H1 (cell line): ENCODE results near the gene CYSRT1. TPM values are rescaled to one million over a fixed set of nuclear protein-coding genes. Genes with fewer than 3 reads are reported as not detected.

ENCODE experiments used
- CTCF ChIA-PET: fragments of 300-600 bp; sonication (Branson Sonifier 250); formaldehyde crosslinking; loops from one replicate; lab custom pipeline; 2021; ENCODE audit not compliant: partially characterized antibody; lab: Charles Lee
- POLR2A ChIA-PET: fragments of 300-600 bp; sonication (Branson Sonifier 250); formaldehyde crosslinking; loops from one replicate; lab custom pipeline; 2021; ENCODE audit warnings: inconsistent platforms; ENCODE audit not compliant: partially characterized antibody; lab: Charles Lee
- DNase-seq, 2 experiments: peaks; one replicate each; pipeline versions ENCODE4 v3.0.0 to v3.0.0-alpha.2; 2010 to 2022; ENCODE audit warnings: low spot score in 2 of 2, low read depth in 1 of 2, mixed read lengths in 1 of 2
- FAIRE-seq: peaks from 2 replicates; lab custom pipeline; 2011; peaks lifted over from hg19 to GRCh38; lab: Jason Lieb, UNC
- H2AFZ ChIP-seq: 2 replicates; pipeline ENCODE4 v1.8.1; 2012; ENCODE audit warnings: low read length, inconsistent platforms
- H2AK5ac ChIP-seq: 2 replicates; pipeline ENCODE4 v1.6.1; 2013; ENCODE audit warnings: low read depth, low read length
- H2BK120ac ChIP-seq: replicated peaks from 2 replicates; pipeline ENCODE3; 2013; ENCODE audit warnings: low read depth, low read length, inconsistent platforms
- H2BK12ac ChIP-seq: 2 replicates; pipeline ENCODE4 v1.6.1; 2013; ENCODE audit warnings: low read depth, low read length
- H2BK15ac ChIP-seq: 2 replicates; pipeline ENCODE4 v1.6.1; 2013; ENCODE audit warnings: low read length
- H2BK20ac ChIP-seq: 2 replicates; pipeline ENCODE4 v1.6.1; 2013; ENCODE audit warnings: low read length
- H2BK5ac ChIP-seq: 2 replicates; pipeline ENCODE4 v1.6.1; 2013; ENCODE audit warnings: low read depth, low read length
- H3K14ac ChIP-seq: 2 replicates; pipeline ENCODE4 v1.6.1; 2013; ENCODE audit warnings: inconsistent platforms; ENCODE audit not compliant: insufficient read length
- H3K18ac ChIP-seq: 2 replicates; pipeline ENCODE4 v1.6.1; 2013; ENCODE audit warnings: low read length; ENCODE audit errors: extremely low read depth
- H3K23ac ChIP-seq: 2 replicates; pipeline ENCODE4 v1.6.1; 2013; ENCODE audit warnings: inconsistent platforms; ENCODE audit not compliant: insufficient read length
- H3K23me2 ChIP-seq: 2 replicates; pipeline ENCODE4 v1.6.1; 2013; ENCODE audit warnings: low read depth, low read length
- H3K27ac ChIP-seq: 2 replicates; pipeline ENCODE4 v1.6.1; 2011; ENCODE audit warnings: low read depth, low read length, inconsistent platforms
- H3K27me3 ChIP-seq, 4 experiments: replicated peaks in 1 of 4; 1 replicate in 1 of 4; 2 replicates in 3 of 4; pipeline versions ENCODE4 v1.6.1 to v1.8.1; 2011 to 2013; ENCODE audit warnings: low read length in 3 of 4, mild to moderate bottlenecking in 3 of 4, inconsistent platforms in 2 of 4, mixed read lengths in 2 of 4, moderate library complexity in 1 of 4; ENCODE audit not compliant: control insufficient read depth in 3 of 4, insufficient read depth in 3 of 4; ENCODE audit errors: extremely low read depth in 1 of 4
- H3K36me3 ChIP-seq, 4 experiments: 2 replicates each; pipeline versions ENCODE4 v1.6.1 to v1.8.1; 2011 to 2013; ENCODE audit warnings: mild to moderate bottlenecking in 4 of 4, low read length in 3 of 4, moderate library complexity in 2 of 4, control low read depth in 1 of 4, inconsistent platforms in 1 of 4; ENCODE audit not compliant: insufficient read depth in 4 of 4, control insufficient read depth in 2 of 4
- H3K4ac ChIP-seq: replicated peaks from 2 replicates; pipeline ENCODE3; 2013; ENCODE audit warnings: low read length, low read depth, mixed read lengths, inconsistent platforms; ENCODE audit not compliant: insufficient read length
- H3K4me1 ChIP-seq, 4 experiments: replicated peaks in 1 of 4; 1 replicate in 1 of 4; 2 replicates in 3 of 4; pipeline versions ENCODE4 v1.6.1 to v1.8.1; 2011 to 2013; ENCODE audit warnings: low read length in 3 of 4, inconsistent platforms in 2 of 4, mixed read lengths in 1 of 4; ENCODE audit not compliant: insufficient read depth in 4 of 4, control insufficient read depth in 3 of 4
- H3K4me2 ChIP-seq, 2 experiments: 2 replicates each; pipeline versions ENCODE4 v1.6.1 to v1.8.1; 2011 to 2013; ENCODE audit warnings: low read depth in 2 of 2, low read length in 2 of 2, control low read depth in 1 of 2, inconsistent platforms in 1 of 2, mild to moderate bottlenecking in 1 of 2; ENCODE audit not compliant: insufficient read depth in 1 of 2
- H3K4me3 ChIP-seq, 4 experiments: fragments of 200-600, 300-600 bp in 1 of 4; sonication (generic), shearing (Covaris generic), sonication (Bioruptor Twin) in 1 of 4; 2 replicates each; pipeline versions ENCODE4 v1.5.1 to v1.8.1; 2011 to 2016; ENCODE audit warnings: low read length in 4 of 4, low read depth in 3 of 4, control low read depth in 2 of 4, inconsistent platforms in 2 of 4, mild to moderate bottlenecking in 2 of 4, mixed read lengths in 1 of 4, moderate library complexity in 1 of 4; ENCODE audit not compliant: insufficient read depth in 2 of 4; ENCODE audit errors: extremely low read depth in 1 of 4
- H3K56ac ChIP-seq: replicated peaks from 2 replicates; pipeline ENCODE3; 2013; ENCODE audit warnings: low read depth, mild to moderate bottlenecking, mixed read lengths, low read length, inconsistent platforms; ENCODE audit not compliant: insufficient read length
- H3K79me1 ChIP-seq: 2 replicates; pipeline ENCODE4 v1.6.1; 2013; ENCODE audit warnings: low read depth, low read length, control low read depth
- H3K79me2 ChIP-seq, 2 experiments: 2 replicates each; pipeline versions ENCODE4 v1.6.1 to v1.8.1; 2012 to 2013; ENCODE audit warnings: low read length in 2 of 2, mild to moderate bottlenecking in 2 of 2, inconsistent platforms in 1 of 2; ENCODE audit not compliant: insufficient read depth in 2 of 2, control insufficient read depth in 1 of 2
- H3K9ac ChIP-seq, 4 experiments: replicated peaks in 1 of 4; 1 replicate in 1 of 4; 2 replicates in 3 of 4; pipeline versions ENCODE4 v1.6.1 to v1.8.1; 2011 to 2013; ENCODE audit warnings: low read depth in 3 of 4, low read length in 3 of 4, control low read depth in 2 of 4, mild to moderate bottlenecking in 2 of 4, moderate library complexity in 2 of 4, inconsistent platforms in 1 of 4; ENCODE audit errors: extremely low read depth in 1 of 4
- H3K9me3 ChIP-seq, 2 experiments: 2 replicates each; pipeline versions ENCODE4 v1.6.1 to v1.8.1; 2012 to 2013; ENCODE audit warnings: mild to moderate bottlenecking in 2 of 2, moderate library complexity in 2 of 2, control low read depth in 1 of 2, inconsistent platforms in 1 of 2, low read depth in 1 of 2, low read length in 1 of 2, mixed read lengths in 1 of 2; ENCODE audit not compliant: insufficient read depth in 2 of 2
- H4K20me1 ChIP-seq, 2 experiments: replicated peaks in 1 of 2; 2 replicates each; pipeline versions ENCODE3 to v1.8.1; 2011 to 2013; ENCODE audit warnings: inconsistent platforms in 2 of 2, low read length in 2 of 2, mild to moderate bottlenecking in 1 of 2; ENCODE audit not compliant: insufficient read depth in 2 of 2, control insufficient read depth in 1 of 2
- H4K5ac ChIP-seq: 2 replicates; pipeline ENCODE4 v1.6.1; 2013; ENCODE audit warnings: low read length, low read depth, mixed read lengths, inconsistent platforms; ENCODE audit not compliant: insufficient read length
- H4K8ac ChIP-seq: 2 replicates; pipeline ENCODE4 v1.8.0; 2013; ENCODE audit warnings: mild to moderate bottlenecking, moderate library complexity, low read length, inconsistent platforms; ENCODE audit not compliant: insufficient read depth; ENCODE audit errors: extremely low read depth
- H4K91ac ChIP-seq: replicated peaks from 2 replicates; pipeline ENCODE3; 2013; ENCODE audit warnings: low read length, mixed read lengths, inconsistent platforms; ENCODE audit not compliant: insufficient read length
- HDAC2 ChIP-seq, 2 experiments: fragments of 300-600 bp in 1 of 2; sonication (generic) in 1 of 2; IDR thresholded peaks; 2 replicates each; pipeline ENCODE4 v1.6.1; 2011 to 2012; ENCODE audit warnings: low read depth in 2 of 2, low read length in 2 of 2, mild to moderate bottlenecking in 2 of 2, moderate library complexity in 2 of 2, borderline replicate concordance in 1 of 2, inconsistent platforms in 1 of 2
- POLR2A ChIP-seq, 2 experiments: IDR thresholded peaks; 1 replicate in 1 of 2; 2 replicates in 1 of 2; pipeline ENCODE4 v1.6.1; 2011; ENCODE audit warnings: low read depth in 2 of 2, low read length in 2 of 2, mild to moderate bottlenecking in 2 of 2; ENCODE audit errors: control extremely low read depth in 1 of 2
- POLR2AphosphoS5 ChIP-seq: IDR thresholded peaks from 2 replicates; pipeline ENCODE4 v1.6.1; 2011; ENCODE audit warnings: low read depth, low read length
- SP4 ChIP-seq: IDR thresholded peaks from 2 replicates; pipeline ENCODE4 v1.6.1; 2012; ENCODE audit warnings: low read length, inconsistent platforms
- TAF7 ChIP-seq: optimal IDR thresholded peaks from 2 replicates; pipeline ENCODE3; 2011; ENCODE audit warnings: low read depth, mild to moderate bottlenecking, inconsistent platforms, low read length, moderate library complexity, borderline replicate concordance
- WGBS, 2 experiments: shearing (Covaris generic) in 1 of 2; methylation state at CpG; one replicate each; pipeline versions ENCODE4 v1.1.6 to v1.1.7; 2013 to 2015; ENCODE audit warnings: low lambda C conversion rate in 2 of 2, mixed read lengths in 2 of 2, inconsistent platforms in 1 of 2, low coverage in 1 of 2, missing lambda C conversion rate in 1 of 2; ENCODE audit not compliant: insufficient replicate concordance in 2 of 2, insufficient coverage in 1 of 2, insufficient read length in 1 of 2; ENCODE audit errors: extremely low coverage in 1 of 2, missing lambda C conversion rate in 1 of 2; 5-methylcytosine and 5-hydroxymethylcytosine counted together
- polyA plus RNA-seq, 7 experiments: library from polyadenylated mRNA; depleted of rRNA in 3 of 7; stranded (reverse) in 5 of 7; unstranded in 2 of 7; fragments of >200 nt in 5 of 7; fragments of 200-250 nt in 2 of 7; gene quantifications; 1 replicate in 5 of 7; 2 replicates in 1 of 7; 4 replicates in 1 of 7; pipeline versions ENCODE4 v1.2.1 to v1.2.3, GENCODE V29; 2011 to 2013; ENCODE audit warnings: missing spikeins in 2 of 7, mixed read lengths in 2 of 7
- total RNA-seq: library from RNA; stranded (reverse); fragmentation: NEBNext Ultra II Directional; extraction: Animal tissue kit (Norgen Biotek cat#: 25700); gene quantifications from 2 replicates; pipeline ENCODE4 v1.2.1, GENCODE V29; 2021
- TF ChIP-seq, protein P1 (sequence below): IDR thresholded peaks from 2 replicates; pipeline ENCODE4 v1.6.1; 2011; ENCODE audit warnings: low read length, improper control_type of control experiment
- TF ChIP-seq, protein P2 (sequence below): IDR thresholded peaks from 2 replicates; pipeline ENCODE4 v1.6.1; 2012; ENCODE audit warnings: low read length, inconsistent platforms

CYSRT1 gene
- total and polyA plus RNA-seq, 2 of the 8 experiments (the other 6 are each of a cell fraction or from before 2014, with no cell fraction given), result 1.0 to 6.5 TPM

DNA sequence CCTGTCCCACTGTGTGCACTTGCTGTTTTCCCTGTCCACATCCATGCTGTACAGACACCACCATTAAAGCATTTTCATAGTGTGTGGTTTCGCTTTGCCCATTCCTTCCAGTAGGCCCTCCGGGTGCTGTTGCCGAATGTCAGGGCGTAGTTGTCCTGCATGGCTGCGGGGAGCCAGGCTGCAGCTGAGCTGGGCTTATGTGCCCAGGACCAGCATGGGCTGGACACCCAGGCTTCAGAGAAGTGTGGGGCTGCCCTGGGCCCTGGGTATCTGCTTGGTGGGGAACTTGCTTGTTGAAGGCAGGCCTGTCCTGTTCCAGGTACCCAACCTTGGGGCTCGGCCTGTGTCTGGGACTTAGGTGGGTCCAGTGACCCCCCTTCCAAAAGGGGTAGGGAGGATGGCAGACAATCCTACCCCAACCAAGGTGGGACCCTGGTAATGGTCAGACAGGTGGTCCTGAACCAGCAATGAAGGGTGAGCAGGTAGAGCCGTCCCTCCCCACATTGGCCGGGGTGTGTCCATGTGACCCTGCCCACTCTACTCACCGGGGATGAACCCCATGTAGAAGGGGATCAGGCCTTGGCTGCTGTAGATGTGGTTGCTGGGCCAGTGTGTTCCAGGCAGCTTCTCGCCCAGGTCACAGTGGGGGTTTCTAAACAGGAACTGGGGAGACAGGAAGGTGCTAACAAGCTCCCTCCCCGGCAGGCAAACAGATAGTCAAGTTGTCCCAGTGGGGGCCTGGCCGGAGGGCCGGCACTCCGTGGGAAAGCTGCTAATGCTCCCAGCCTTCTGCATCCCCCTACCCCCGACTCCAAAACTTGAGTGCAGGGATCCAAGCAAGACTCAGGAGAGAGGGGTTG, 18.9 kb downstream of the CYSRT1 start:
- Histone ChIP-seq H2BK12ac (no peak overlapping the region), H2AFZ (no peak overlapping the region), H3K23me2 (peaks cover 5% of the 10 kb centered on the region; the same call in 1 of the 2 replicates), H3K23ac (no peak overlapping the region), H3K56ac (no peak overlapping the region), H4K91ac (no peak overlapping the region), H4K8ac (no peak overlapping the region), H2BK5ac (no peak overlapping the region), H3K27ac (no peak overlapping the region), H4K5ac (no peak overlapping the region), H3K14ac (no peak overlapping the region), H2BK15ac (no peak overlapping the region), H3K9me3 (no peaks in the 10 kb centered on the region), H3K4me3 (no peak overlapping the region), H3K27me3 (no peaks in the 10 kb centered on the region; a peak in 1 of 7 replicates), H2BK120ac (no peak overlapping the region), H3K4me1 (peaks cover 0 to 20% (median 11%) of the 10 kb centered on the region in 4 experiments; a peak in 5 of 7 replicates), H3K4ac (no peak overlapping the region), H3K9ac (no peak overlapping the region; a peak in 1 of 7 replicates), H3K79me1 (peaks cover 5% of the 10 kb centered on the region), H2AK5ac (no peak overlapping the region), H2BK20ac (no peak overlapping the region), H3K4me2 (peak overlapping the region; percentile 14 to 15; a peak in 1 of 4 replicates), H3K18ac (no peak overlapping the region), H3K79me2 (peaks cover 0 to 17% of the 10 kb centered on the region in 2 experiments; a peak in 2 of 4 replicates), H3K36me3 (peaks cover 6 to 18% (median 15%) of the 10 kb centered on the region in 4 experiments; a peak in 7 of 8 replicates), H4K20me1 (peaks cover 17 to 18% of the 10 kb centered on the region in 2 experiments)
- ChIA-PET POLR2A (interaction anchor here (0.8 to 69.9 kb wide), 8 partner anchors 9 to 383 kb away, joined by 3 to 1462 read pairs (median 5); partner anchors contain the start of genes CYSRT1, NDOR1, NELFB and NPDC1), CTCF (interaction anchor here (0.8 to 9.1 kb wide), 12 partner anchors 9 to 40 kb away, joined by 3 to 113 read pairs (median 4); partner anchors contain the start of genes CYSRT1, NELFB, RNF208 and RNF224)
- WGBS, 2 experiments, result 80% methylated on average over 15 of the region's 15 CpGs; no CpG with 5 or more reads in 1 of the 2 experiments
- no peak for FAIRE-seq
- DNase-seq, result peak in 1 of 2 experiments; percentile 50
- TF ChIP-seq SP4 (0 out of 2 replicates have a peak, but pooled peaks have one; percentile 27), POLR2AphosphoS5 (peak; percentile 87), HDAC2 (IDR thresholded peaks at IDR 0.05; ENCODE audit: borderline replicate concordance in 1 of 2, low read depth in 2 of 2, low read length in 2 of 2) (no peak), TAF7 (no peak), POLR2A (IDR thresholded peaks at IDR 0.05; ENCODE audit: control extremely low read depth in 1 of 2, low read depth in 2 of 2, low read length in 2 of 2) (peak in 1 of 2 experiments; percentile 64; a peak in 1 of 3 replicates)
- TF ChIP-seq, protein P1, sequence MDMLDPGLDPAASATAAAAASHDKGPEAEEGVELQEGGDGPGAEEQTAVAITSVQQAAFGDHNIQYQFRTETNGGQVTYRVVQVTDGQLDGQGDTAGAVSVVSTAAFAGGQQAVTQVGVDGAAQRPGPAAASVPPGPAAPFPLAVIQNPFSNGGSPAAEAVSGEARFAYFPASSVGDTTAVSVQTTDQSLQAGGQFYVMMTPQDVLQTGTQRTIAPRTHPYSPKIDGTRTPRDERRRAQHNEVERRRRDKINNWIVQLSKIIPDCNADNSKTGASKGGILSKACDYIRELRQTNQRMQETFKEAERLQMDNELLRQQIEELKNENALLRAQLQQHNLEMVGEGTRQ, result no peak
- TF ChIP-seq, protein P2, sequence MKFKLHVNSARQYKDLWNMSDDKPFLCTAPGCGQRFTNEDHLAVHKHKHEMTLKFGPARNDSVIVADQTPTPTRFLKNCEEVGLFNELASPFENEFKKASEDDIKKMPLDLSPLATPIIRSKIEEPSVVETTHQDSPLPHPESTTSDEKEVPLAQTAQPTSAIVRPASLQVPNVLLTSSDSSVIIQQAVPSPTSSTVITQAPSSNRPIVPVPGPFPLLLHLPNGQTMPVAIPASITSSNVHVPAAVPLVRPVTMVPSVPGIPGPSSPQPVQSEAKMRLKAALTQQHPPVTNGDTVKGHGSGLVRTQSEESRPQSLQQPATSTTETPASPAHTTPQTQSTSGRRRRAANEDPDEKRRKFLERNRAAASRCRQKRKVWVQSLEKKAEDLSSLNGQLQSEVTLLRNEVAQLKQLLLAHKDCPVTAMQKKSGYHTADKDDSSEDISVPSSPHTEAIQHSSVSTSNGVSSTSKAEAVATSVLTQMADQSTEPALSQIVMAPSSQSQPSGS, result peak; percentile 65; the same call in 1 of the 2 replicates
